Measurements from ENCODE around the gene EFS.

EFS gene

DNA sequence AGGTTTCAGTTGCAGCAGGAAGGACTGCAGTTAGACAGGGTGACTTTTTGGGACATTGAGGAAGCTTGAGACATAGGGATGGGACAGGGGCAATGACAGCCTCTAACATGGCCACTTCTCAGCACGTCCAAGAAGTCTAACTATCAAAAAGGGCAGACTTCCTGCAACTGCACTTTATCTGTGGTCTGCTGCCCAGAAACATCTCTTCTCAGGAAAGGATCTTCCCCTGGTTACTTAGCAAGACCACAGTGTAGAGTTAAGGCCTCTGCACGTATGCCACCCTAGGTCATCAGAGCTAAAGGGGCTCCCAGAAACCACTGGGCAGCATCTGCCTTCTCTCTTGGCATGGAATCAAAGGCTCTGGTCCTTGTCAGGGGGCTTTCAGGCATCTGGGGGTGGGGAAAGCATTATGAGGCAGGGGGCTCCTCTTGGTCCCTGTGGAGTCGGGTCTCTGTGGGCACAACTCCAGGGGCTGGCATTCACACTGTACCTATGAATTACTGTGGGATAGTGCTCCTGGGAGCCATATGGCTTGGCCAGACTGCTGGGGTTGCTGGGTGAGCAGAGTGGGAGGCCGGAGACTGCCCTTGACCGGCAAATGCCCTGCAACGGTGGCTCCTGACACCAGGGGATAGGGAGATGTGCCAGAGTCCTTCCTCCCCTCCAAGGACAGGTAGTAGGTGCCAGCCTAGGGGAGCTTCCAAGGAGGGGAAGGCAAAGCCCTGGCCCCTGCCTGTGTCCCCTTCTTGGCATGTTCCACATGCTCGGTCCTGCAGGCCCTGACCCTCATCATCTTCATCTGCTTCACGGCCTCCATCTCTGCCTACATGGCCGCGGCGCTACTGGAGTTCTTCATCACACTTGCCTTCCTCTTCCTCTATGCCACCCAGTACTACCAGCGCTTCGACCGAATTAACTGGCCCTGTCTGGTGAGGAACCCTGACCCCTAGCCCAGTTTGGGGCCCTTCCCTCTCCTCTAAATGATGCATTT is 12.9 kb upstream of the EFS start:
- no peak for DNase-seq

DNA sequence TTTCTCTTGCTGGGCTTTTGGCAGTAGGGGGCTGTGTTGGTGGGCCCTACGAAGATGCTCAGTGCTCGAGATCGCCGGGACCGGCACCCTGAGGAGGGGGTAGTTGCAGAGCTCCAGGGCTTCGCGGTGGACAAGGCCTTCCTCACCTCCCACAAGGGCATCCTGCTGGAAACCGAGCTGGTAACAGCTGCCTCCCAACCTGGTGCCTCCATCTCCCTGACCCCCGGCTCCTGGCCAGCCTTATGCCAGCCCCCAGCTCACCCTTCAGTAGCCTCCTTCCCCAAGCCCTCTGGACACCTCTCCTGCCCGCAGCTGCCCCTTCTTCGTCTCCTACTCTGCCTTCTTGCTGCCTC is 12.2 kb upstream of the EFS start:
- DNase-seq: no peak

DNA sequence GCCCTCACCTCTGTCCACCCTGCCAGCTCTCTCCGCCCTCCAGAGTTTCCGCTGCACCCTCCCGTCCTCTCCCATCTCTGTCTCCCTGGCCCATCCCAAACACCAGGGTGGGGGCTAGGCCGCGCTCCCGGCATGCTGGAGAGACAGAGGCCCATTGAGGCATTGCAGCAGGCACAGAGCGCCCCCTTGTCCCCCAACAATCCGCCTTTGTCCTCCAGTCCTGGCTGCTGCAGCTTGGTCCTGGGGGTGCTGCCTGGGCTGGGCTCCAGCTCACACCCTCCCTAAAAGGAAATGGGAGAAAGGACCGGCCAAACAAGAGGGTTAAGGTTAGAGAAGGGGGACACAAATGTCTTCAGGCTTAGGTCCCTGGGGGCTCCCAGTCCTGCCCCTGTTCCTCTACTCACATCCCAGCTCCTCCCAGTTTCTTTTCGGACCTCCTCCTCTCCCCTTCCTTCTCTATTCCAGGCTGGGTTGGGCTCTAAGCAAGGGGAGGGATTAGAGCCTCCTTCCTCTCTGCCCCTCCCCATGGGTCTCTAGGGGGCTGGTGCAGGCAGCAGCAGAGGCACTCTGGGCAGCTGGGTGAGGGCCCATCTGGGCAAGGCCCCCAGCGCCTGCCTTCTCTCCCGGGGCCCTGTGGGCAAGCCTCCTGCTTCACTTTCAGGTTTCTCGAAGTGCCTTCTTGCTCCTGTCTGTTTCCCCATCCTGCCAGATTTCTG is 11.7 kb upstream of the EFS start, which contains the start of gene CMTM5:
TSS of gene CMTM5 (plus strand) at position 565 of the 716 bp plus-strand sequence. CDS start 206 bp downstream, outside the sequence.
- DNase-seq: no peak

DNA sequence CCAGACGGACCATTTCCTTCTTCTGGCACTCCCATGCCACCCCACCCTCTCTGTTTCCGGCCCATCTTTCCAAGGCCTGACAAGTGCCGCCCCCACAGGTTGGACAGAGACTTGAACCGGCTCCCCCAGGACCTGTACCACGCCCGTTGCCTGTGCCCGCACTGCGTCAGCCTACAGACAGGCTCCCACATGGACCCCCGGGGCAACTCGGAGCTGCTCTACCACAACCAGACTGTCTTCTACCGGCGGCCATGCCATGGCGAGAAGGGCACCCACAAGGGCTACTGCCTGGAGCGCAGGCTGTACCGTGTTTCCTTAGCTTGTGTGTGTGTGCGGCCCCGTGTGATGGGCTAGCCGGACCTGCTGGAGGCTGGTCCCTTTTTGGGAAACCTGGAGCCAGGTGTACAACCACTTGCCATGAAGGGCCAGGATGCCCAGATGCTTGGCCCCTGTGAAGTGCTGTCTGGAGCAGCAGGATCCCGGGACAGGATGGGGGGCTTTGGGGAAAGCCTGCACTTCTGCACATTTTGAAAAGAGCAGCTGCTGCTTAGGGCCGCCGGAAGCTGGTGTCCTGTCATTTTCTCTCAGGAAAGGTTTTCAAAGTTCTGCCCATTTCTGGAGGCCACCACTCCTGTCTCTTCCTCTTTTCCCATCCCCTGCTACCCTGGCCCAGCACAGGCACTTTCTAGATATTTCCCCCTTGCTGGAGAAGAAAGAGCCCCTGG is 10.7 kb upstream of the EFS start:
- DNase-seq: no peak

DNA sequence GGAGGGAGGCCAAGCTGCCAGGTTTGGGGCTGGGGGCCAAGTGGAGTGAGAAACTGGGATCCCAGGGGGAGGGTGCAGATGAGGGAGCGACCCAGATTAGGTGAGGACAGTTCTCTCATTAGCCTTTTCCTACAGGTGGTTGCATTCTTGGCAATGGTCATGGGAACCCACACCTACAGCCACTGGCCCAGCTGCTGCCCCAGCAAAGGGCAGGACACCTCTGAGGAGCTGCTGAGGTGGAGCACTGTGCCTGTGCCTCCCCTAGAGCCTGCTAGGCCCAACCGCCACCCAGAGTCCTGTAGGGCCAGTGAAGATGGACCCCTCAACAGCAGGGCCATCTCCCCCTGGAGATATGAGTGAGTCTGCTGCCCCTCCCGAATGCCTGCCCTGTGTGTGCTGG is 8.1 kb upstream of the EFS start:
- DNase-seq: no peak

DNA sequence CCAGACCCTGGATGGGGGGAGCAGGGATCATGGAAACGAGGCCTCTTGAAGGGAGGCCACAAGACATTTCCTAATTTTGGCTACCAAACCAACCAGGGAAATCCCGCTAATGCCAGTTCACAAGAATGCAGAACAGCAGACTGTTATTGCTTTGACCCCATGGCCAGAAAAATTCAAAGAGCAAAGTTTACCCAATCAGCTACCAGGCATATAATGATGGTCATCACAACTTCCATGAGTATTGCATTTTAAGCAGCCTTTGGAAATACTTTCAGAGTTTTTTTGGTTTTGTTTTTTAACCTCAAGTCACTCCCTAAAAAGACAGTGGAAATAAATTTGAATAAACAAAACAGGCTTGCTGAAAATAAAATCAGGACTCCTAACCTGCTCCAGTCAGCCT is 7.5 kb upstream of the EFS start, which contains the start of gene IL25:
TSS of gene IL25 (plus strand) at position 301 of the 400 bp plus-strand sequence.
- no peak for DNase-seq

DNA sequence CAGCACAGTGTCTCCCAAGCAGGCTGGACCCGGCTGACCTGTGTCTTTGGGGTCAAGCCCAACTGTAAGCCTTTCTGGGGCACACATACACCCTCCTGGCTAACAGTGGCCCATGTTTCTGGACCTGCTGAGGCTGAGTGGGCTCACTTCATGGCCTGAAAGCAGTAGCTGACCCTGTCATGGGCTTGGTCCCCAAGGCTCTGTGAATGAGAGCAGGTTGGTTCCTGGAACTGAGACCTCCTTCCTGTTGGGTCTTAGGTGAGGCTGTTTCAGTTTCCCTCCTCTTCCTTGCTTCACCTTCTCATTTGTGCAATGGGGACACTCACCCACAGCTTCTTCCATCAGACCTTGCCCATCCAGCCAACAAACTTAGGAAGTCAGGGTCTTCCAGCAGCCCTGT is 6.9 kb upstream of the EFS start:
- DNase-seq: no peak

DNA sequence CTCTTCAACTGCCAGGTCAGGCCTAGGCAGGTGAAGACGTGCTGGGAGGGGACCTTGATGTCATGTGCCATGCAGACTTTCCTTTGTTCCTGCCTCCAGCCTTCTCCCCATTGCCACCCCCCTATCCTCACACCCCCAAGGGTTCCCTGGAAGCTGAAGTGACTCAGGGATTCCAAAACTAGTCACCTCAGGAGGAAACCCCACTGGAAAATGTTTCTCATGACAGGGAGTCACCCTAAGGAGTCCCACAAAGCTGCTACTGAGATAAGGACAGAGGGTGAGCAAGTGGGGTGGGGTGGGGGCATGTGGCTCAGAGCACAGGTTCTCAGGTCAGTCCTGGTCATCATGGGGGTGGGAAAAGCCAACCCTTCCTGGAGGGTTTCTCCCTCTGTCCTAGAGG is 5.2 kb upstream of the EFS start:
- no peak for DNase-seq

DNA sequence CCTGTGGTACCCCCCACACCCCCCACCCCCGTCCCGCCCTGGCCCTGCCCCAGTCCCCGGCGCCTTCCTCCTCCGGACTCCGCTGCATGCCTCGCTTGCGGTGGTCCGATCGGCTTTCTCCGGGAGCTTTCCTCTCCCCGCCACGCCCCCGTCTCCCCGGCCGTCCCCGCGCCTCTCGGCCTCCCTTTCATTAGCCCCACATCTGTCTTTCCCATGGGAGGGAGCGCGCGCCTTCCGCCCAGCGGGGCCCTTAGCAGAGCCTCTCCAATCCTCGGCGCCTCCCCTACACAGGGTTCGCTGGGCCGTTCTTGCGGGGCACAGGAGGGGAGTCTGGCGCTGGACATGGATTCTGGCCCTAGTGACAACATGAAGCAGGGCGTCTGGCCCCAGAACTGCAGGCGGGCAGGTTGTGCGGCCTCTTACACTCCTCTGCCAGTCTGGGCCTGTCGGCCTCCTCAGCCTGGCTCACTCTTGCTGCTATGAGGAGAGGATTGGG is 1.5 kb upstream of the EFS start:
- peak; percentile 34 for DNase-seq

DNA sequence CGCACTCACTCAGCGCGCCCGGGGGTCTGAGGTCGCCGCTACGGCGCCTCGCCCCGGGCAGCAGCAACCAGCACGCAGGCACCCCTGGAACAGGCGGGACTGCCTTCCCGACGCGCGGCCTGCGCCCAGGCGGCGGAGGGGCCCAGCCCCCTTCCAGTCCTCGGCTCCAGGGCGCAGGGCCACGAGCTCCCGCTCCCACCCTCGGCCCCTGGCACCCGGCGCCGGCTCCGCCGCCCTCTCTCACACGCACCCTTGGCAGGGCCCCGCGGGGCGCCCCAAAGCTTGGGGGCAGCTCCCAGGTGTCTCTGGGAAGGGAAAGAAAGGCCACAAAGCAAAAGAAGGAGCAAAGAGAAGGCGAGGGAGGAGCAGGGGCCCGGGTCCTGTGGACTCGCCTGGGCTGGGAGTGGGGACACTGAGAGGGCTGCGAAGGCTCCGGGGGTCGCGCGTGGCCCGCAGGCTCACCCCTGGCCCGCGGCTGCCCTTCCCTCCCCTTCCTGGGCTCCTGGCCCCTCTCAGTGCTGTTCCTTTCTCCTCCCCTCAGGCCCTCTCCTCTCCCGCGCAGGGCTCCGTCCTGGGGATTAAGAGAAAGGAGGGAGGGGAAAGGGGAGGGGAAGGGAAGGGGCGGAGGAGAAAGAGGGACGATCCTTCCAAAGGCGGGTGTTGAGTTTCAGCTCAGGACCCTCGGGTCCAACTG is 907 bp upstream of the EFS start:
- peak; percentile 34 for DNase-seq

DNA sequence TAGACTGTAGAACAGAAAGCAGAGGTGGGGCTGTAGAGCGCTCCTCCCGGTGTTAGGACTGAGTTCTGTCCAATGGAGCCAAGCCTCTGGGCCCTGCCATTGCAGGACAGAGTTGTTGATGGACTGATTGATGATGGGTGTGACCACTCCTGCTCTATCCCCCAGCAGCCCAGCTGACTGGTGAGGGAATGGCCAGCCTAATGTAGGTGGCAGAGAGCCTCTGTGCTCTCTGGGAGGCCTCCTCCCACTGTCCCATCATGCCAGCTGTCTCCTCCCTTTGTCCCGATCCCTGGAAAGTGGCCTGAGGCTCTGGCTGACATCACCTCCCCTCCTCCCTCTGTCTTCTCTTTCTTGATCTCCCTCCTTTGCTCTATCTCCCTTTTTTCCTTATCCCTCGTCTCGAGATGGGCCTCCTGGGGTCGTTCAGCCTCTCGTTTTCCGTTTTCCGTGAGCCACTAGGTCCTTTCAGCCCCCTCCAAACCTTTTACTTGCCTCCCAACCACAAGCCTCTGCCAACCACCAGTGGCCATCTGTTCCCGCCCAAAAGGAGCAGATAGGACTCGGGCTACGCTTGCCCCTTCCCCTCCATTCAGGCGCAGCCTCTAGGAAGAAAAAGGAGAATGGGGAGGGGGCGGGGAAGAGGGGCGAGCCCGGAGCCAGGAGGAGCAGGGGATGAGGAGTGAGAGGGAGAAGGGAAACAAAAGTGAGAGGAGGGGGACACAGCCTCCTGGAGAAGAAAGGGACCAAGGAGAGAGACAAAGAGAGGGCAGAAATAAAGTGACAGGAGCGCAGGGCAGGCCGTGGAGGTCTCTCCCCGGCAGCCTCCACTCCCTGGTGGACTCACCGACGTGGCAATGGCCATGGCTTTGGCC is 572 bp downstream of the EFS start:
- DNase-seq: peak; percentile 8

DNA sequence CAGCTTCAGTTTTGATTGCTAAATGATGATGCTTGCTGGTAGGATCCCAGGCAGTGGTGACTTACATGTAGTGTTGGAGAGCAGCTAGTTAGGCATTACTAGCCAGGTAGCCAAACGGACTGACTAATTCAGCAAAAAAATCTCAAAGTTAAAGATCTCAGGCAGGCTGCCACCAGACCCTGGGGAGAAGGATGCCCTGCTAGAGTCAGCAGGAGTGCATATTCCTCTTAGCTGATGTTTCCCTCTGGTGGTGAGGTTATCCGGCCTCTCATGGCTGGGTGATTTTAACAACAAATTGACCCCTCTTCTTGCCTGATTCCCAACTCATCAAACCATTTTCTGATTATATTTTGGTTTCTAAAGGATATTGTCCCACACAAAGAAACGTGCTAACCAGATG is 2.8 kb downstream of the EFS start:
- DNase-seq: no peak

DNA sequence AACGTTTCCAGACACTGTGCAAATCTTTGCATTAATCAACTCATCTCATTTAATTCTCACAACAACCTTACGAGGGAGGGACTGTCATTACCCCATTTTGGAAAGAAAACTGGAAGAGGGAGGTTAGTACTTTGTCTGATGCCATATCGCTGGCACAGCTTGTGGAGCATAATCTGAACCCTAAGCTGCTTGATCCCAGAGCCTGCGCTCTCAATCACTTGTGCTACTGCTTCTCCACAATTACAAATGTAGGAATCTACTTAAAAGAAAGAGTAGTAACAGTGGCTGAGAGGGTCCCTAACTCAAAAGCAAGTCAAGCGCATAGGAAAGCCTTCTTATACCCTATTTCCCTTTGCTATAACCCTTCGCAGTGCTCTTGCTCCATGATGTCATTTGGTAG is 3.2 kb downstream of the EFS start:
- DNase-seq: no peak

DNA sequence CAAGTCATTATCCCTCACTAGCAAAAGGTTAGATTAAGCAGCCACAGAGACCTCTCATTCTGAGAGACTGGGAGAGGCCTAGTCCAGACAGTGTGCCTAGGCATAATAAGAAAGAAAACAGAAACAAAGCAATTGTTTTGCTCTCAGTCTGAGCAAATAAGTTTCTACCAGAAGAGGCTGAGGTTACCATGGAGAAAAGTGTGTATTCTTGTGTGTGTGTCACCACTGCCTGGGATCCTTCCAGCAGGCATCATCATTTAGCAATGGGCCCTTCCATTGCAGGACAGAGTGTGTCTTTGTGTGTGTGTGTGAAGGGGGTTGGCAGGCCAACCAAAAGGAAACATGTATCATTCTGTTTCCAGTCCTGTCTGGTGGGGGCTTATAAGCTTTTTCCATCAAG is 3.7 kb downstream of the EFS start:
- no peak for DNase-seq

DNA sequence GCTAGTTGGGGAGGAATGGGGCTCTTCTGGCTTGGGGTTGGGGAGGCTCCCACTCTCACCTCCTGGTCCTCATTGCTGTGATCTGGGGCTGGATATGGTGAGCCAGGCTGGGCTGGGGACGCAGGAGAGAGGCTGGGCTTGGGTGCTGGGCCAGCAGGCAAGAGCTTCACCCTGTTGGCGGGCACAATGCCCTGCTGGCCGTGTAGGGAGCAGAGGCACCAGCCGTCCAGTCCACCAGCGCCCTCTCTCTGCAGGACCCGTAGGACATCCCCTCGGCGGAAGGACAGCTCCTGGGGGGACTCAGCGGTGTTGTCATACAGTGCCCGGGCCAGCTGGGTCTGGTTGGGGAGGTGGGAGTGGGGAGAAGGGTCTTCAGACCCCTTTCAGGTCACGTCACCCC is 4.5 kb downstream of the EFS start:
- DNase-seq: no peak

DNA sequence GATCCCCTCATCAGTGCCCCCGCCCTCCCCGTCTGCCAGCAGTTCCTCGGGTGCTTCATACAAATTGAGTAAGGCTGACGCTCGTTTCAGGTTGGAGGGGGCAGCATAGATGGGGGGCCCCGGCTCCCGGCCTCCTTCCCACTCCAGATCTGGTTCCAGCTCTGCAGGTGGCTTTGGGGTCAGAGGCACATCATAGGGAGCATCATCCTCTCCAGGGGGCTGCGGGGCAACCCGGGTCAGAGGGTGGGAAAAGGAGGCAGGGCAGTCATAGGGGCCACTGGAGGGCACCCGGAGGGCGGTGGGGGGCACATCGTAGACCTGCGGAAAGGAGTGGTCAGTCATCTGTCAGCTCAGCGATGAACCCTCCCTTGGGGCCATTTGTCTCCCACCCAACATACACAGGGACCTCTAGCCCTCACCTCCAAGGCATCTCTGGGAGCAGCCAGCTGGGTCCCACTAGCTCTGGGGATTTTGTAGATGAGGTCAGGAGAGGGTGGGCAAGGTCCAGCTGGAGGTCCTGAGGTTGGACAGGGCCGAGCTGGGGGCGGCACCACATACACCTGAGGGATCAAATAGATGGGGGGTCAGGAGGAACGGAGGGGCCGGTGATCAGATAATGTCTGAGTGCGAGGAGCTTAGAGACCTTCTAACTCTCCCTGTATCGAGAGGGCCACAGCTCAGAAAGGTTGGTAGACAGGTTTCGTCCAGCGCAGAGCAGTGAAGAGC is 5.1 kb downstream of the EFS start:
- DNase-seq: no peak

DNA sequence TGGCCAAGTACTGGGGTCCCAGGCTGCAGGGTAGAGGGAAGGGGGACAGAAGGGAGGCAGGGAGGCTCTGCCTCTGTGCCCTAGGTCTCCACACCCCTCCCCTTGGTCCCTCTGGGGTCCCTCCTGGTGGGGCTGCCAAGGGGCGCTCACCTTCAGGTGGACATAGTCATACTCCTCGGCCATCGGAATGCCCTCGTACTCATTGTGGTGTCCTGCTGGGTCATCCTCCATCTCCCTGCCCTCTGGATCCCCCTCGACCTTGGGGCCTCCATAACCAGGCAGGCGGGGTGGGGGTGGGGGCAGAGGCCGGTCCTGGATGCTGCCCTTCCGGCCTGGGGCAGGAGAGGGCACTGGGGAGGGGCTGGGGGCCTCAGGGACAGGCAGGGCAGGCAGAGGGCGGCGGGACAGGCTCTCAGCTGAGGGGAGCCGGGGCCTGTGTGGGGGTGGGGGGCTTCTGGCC is 5.8 kb downstream of the EFS start:
- DNase-seq: no peak

DNA sequence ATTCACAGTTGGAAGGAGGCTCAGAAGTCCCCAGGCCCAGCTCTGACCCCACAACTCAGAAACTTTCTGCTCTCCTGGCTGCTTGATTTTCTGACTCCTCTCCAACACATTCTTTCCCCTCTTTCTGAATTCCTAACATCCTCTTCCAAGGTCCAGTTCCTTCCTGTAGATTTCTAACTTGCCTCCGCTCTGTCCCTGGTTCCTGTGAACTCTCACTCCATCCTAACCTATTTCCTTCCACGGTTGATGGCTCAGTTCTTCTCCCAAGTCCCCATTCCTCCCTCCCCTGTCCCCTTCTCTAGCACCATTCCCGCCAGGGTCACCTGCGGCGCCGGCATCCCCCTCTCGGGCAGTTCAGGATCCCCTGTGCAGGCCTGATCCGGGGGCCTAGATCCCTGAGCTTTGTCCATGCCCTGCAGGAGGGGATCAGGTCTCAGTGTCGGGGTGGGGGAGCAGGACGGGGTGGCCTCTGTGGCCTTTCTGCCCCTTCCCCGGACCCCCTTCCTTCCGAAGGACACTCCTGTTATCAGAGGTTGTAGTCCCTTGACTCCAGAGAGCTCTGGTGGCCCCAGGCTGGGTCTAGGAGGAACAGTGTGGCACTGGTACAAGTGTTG is 6.3 kb downstream of the EFS start:
- no peak for DNase-seq

DNA sequence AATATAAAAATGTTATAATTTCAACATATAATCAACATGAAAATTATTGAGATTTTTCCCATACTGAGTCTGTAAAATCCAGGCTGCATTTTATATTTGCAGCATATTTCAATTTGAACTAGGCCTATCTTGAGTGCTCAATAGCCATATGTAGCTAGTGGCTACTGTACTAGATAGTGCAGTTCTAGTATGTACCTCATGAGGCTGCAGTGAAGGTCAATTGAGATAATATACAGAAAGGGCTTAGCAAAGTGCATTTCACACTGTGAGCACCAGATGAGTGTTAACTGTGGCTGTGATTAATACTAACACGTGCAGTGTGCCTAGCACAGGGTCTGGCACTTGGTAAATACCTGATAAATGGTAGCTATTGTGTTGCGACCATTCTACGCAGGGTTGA is 6.9 kb downstream of the EFS start:
- no peak for DNase-seq

DNA sequence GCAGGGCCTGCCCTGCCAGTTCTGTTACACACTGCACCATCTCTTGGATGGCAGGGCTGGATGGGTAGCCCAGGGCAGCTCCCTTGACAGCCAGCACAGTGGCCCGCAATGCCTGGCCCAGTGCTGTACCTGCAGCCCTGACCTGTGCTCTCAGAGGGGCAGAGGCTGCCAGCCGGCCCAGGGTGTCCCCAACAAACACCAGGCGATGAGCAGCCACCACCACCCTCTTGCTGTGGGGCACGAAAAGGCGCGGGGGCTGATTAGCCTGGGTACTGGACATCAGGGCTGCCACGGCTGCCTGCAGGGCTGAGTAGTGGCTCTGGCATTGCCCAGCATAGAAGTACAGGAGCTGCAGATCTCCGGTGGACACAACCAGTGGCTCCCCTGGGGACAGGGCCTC is 7.7 kb downstream of the EFS start:
- DNase-seq: no peak
